Activated CD8-positive, alpha-beta T cell treated with anti-CD3 and anti-CD28 coated beads for 36 hours (primary cell): ENCODE data around the gene DLG5. TPM values are rescaled to one million over a fixed set of nuclear protein-coding genes. Genes with fewer than 3 reads are reported as not detected.

ENCODE experiments used
- ATAC-seq: fragments of 200-7000 bp; cut with Tn5 transposase; one replicate; pipeline ENCODE4 v1.10.0; 2021; ENCODE audit warnings: mild to moderate bottlenecking, moderate library complexity
- CTCF ChIA-PET: fragments of 350-600 bp; sonication (Branson Sonifier 250); formaldehyde crosslinking; loops from one replicate; lab custom pipeline; 2021; ENCODE audit warnings: antibody characterized with exemption; lab: Charles Lee
- POLR2A ChIA-PET: fragments of 350-600 bp; sonication (Branson Sonifier 250); formaldehyde crosslinking; loops from one replicate; lab custom pipeline; 2021; ENCODE audit warnings: antibody characterized with exemption; lab: Charles Lee
- DNase-seq: peaks from one replicate; pipeline ENCODE4 v3.0.0-alpha.2; 2020
- H3K27ac Mint-ChIP-seq: one replicate; pipeline ENCODE4 v1.8.0; 2021; ENCODE audit warnings: mild to moderate bottlenecking, mixed read lengths
- H3K27me3 Mint-ChIP-seq: one replicate; pipeline ENCODE4 v1.8.0; 2021; ENCODE audit warnings: mixed read lengths
- H3K36me3 Mint-ChIP-seq: one replicate; pipeline ENCODE4 v1.8.0; 2021; ENCODE audit warnings: low read depth, mixed read lengths
- H3K4me1 Mint-ChIP-seq: one replicate; pipeline ENCODE4 v1.8.0; 2021; ENCODE audit warnings: low read depth, mixed read lengths
- H3K4me3 Mint-ChIP-seq: one replicate; pipeline ENCODE4 v1.8.0; 2021; ENCODE audit warnings: mild to moderate bottlenecking, moderate library complexity, mixed read lengths
- H3K9me3 Mint-ChIP-seq: one replicate; pipeline ENCODE4 v1.8.0; 2021; ENCODE audit warnings: mixed read lengths
- intact Hi-C: fragments of 100-400 bp; cut with micrococcal nuclease; formaldehyde crosslinking; loops from one replicate; pipeline ENCODE4 v1.10.0; 2022
- total RNA-seq, 2 experiments: library from RNA; stranded (reverse); gene quantifications; one replicate each; pipeline ENCODE4 v1.2.3, GENCODE V29; 2021
- TF ChIP-seq, protein P1 (sequence below): fragments of 200-600 bp; IDR thresholded peaks from one replicate; pipeline ENCODE4 v1.8.0; 2022; ENCODE audit warnings: antibody characterized with exemption, mild to moderate bottlenecking

DLG5 gene
- total RNA-seq, 2 experiments from 2014 or later, result 2.7 to 4.8 TPM

DNA sequence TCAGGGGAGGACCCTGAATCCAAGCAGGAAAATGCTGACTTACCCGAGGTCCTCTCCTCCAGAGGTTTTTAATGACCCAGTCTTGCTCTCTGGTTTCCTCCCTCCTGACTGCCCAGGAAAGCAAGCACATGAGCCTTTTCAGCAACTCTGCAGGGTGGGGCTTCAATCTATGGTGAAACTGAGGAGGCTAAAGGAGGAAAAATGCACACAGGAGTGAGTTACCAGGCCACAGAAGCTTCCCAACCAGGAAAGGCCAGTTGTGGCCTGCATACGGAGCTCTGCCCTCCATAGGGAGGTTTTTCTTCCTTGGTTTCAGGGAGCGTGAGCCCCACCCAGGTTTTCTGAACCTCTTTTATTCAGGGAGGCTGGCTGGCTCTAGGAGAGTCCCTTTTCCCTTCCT is 14.1 kb upstream of the DLG5 start:
- ChIA-PET POLR2A (no interaction called here), CTCF (no interaction called here)
- H3K4me3 Mint-ChIP-seq, result no peak overlapping the region
- no peak for DNase-seq
- intact Hi-C loops, result no loop called here
- H3K27ac Mint-ChIP-seq, result no peak overlapping the region
- ATAC-seq, result no peak
- TF ChIP-seq, protein P1, sequence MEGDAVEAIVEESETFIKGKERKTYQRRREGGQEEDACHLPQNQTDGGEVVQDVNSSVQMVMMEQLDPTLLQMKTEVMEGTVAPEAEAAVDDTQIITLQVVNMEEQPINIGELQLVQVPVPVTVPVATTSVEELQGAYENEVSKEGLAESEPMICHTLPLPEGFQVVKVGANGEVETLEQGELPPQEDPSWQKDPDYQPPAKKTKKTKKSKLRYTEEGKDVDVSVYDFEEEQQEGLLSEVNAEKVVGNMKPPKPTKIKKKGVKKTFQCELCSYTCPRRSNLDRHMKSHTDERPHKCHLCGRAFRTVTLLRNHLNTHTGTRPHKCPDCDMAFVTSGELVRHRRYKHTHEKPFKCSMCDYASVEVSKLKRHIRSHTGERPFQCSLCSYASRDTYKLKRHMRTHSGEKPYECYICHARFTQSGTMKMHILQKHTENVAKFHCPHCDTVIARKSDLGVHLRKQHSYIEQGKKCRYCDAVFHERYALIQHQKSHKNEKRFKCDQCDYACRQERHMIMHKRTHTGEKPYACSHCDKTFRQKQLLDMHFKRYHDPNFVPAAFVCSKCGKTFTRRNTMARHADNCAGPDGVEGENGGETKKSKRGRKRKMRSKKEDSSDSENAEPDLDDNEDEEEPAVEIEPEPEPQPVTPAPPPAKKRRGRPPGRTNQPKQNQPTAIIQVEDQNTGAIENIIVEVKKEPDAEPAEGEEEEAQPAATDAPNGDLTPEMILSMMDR, result no peak
- H3K36me3 Mint-ChIP-seq, result no peaks in the 10 kb centered on the region
- peaks cover 3% of the 10 kb centered on the region for H3K4me1 Mint-ChIP-seq
- peaks cover 10% of the 10 kb centered on the region for H3K27me3 Mint-ChIP-seq
- no peaks in the 10 kb centered on the region for H3K9me3 Mint-ChIP-seq

- no peak overlapping the region for H3K27ac Mint-ChIP-seq
- no peak overlapping the region for H3K4me3 Mint-ChIP-seq
- ATAC-seq (no peak), DNase-seq (no peak)
- CTCF ChIA-PET, result interaction anchor here (1.9 kb wide), 1 partner anchor 34 kb away, joined by 6 read pairs; no protein-coding TSS in a partner anchor
- POLR2A ChIA-PET, result no interaction called here
- peaks cover 10% of the 10 kb centered on the region for H3K27me3 Mint-ChIP-seq
- no peaks in the 10 kb centered on the region for H3K36me3 Mint-ChIP-seq
- H3K9me3 Mint-ChIP-seq, result no peaks in the 10 kb centered on the region
- intact Hi-C loops, result no loop called here
- H3K4me1 Mint-ChIP-seq, result peaks cover 3% of the 10 kb centered on the region
- TF ChIP-seq, protein P1, result no peak
Measured at GRCh38 chr10:77940225-77940624, 13.7 kb upstream of the DLG5 start.

- ChIA-PET POLR2A (no interaction called here), CTCF (interaction anchor here (1.9 kb wide), 1 partner anchor 35 kb away, joined by 6 read pairs; no protein-coding TSS in a partner anchor)
- DNase-seq (no peak), ATAC-seq (no peak)
- H3K4me3 Mint-ChIP-seq, result no peak overlapping the region
- peaks cover 3% of the 10 kb centered on the region for H3K4me1 Mint-ChIP-seq
- no peaks in the 10 kb centered on the region for H3K9me3 Mint-ChIP-seq
- no peaks in the 10 kb centered on the region for H3K36me3 Mint-ChIP-seq
- H3K27ac Mint-ChIP-seq, result no peak overlapping the region
- TF ChIP-seq, protein P1, result no peak
- H3K27me3 Mint-ChIP-seq, result peaks cover 9% of the 10 kb centered on the region
- intact Hi-C loops, result no loop called here
Measured at GRCh38 chr10:77939561-77940001, 13.0 kb upstream of the DLG5 start.

DNA sequence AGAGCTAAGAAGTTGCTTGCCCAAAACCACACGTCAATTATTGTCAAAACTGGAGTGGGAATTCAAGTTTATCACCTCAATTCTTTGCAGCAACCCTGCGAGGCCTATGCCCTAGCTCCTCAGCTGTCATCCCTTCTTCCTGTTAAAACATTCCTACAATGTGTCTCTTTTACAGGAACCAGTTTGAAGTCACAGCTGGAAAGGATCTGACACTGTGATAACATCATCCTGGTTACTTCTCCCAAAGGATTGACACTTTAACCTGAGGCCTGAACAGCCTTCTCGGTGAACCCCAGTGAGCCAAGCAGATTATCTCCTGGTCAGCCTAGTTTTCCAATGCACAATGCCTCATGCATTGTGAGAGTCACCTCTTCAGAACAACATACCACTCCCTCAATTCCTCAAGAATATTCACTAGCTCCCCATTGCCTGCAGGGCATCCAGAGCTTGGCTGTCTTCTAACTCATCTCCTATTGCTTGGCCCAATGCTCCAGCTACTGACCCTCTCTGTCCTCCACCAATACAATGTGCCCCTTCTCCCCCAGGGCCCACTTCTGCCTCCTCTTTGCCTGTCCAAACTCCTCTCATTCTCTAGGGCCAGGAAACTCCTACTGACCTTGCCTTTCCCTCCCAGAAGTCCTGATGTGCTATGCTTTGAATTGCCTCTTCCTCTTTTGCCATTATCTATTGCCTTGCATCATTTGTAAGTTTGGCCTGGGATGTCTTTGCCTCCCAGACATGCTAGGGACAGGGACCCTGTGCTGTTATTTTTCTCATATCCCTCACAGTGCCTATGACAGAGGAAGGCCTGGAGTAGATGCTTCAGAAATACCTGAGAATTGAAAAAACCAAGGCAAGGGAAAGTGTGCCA is 10.4 kb upstream of the DLG5 start:
- intact Hi-C loops, result no loop called here
- Mint-ChIP-seq H3K27ac (no peak overlapping the region), H3K9me3 (no peaks in the 10 kb centered on the region), H3K4me3 (no peak overlapping the region), H3K4me1 (no peaks in the 10 kb centered on the region), H3K36me3 (no peaks in the 10 kb centered on the region), H3K27me3 (peaks cover 1% of the 10 kb centered on the region)
- ChIA-PET CTCF (no interaction called here), POLR2A (no interaction called here)
- ATAC-seq, result no peak
- DNase-seq, result no peak
- TF ChIP-seq, protein P1, result no peak

DNA sequence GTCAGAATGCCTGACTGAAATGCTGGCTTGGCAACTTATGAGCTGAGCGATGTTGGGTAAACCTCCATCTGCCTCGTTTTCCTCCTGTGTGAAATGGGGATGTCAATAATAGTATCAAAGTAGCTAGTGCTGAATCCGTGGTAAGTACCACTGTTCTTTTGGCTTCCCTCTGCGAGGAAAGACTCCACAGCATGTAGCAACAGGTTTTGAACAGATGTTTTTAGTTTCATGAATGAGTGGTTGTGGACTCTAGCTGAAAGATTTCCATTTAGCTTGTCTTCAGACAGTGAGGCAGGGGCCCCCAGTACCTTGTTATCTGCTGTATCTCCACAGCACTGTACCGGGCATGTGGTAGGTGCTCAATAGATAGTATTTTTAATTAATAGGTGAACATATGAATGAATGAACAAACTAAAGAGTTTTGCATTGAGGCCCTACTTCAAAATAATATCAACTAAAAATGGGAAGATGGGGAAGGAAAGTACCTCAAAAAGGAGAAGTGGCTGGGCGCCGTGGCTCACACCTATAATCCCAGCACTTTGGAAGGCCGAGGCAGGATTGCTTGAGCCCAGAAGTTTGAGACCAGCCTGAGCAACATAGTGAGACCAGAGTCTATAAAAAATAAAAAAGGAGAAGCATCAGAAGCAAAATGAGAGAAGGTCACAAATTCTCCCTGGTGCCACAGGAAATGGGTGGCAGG is 5.6 kb upstream of the DLG5 start:
- Mint-ChIP-seq H3K36me3 (no peaks in the 10 kb centered on the region), H3K4me1 (peaks cover 6% of the 10 kb centered on the region), H3K9me3 (no peaks in the 10 kb centered on the region), H3K27ac (no peak overlapping the region), H3K27me3 (peaks cover 17% of the 10 kb centered on the region), H3K4me3 (no peak overlapping the region)
- intact Hi-C loops, result no loop called here
- CTCF ChIA-PET, result no interaction called here
- POLR2A ChIA-PET, result no interaction called here
- no peak for ATAC-seq
- DNase-seq, result no peak
- TF ChIP-seq, protein P1, result no peak
